GM18517 (cell line): ENCODE results near the gene GOT1.

ENCODE experiments used
- ATAC-seq: cut with Tn5 transposase; IDR thresholded peaks from one replicate; pipeline ENCODE4 v1.9.1; 2021; ENCODE audit warnings: mild to moderate bottlenecking, moderate library complexity; ENCODE audit not compliant: unreplicated experiment

The GOT1 gene

GRCh38 chr10:99396471-99396870 lies 34.0 kb downstream of the GOT1 start:
- no peak for ATAC-seq

- ATAC-seq, result no peak
Measured at GRCh38 chr10:99395750-99396445, 34.5 kb downstream of the GOT1 start.

GRCh38 chr10:99394761-99395386 lies 35.5 kb downstream of the GOT1 start:
- ATAC-seq, result no peak

- no peak for ATAC-seq
Measured at GRCh38 chr10:99394256-99394655, 36.2 kb downstream of the GOT1 start.

GRCh38 chr10:99393683-99394082 lies 36.7 kb downstream of the GOT1 start:
- ATAC-seq, result no peak

- no peak for ATAC-seq
Measured at GRCh38 chr10:99393036-99393435, 37.4 kb downstream of the GOT1 start.

GRCh38 chr10:99391346-99391745 lies 39.1 kb downstream of the GOT1 start:
- no peak for ATAC-seq

- no peak for ATAC-seq
Measured at GRCh38 chr10:99389729-99390480, 40.5 kb downstream of the GOT1 start.

- ATAC-seq, result no peak
Measured at GRCh38 chr10:99387541-99387940, 42.9 kb downstream of the GOT1 start.

GRCh38 chr10:99387071-99387470 lies 43.4 kb downstream of the GOT1 start:
- ATAC-seq, result no peak

GRCh38 chr10:99382176-99382575 lies 48.2 kb downstream of the GOT1 start:
- ATAC-seq, result no peak

GRCh38 chr10:99375426-99375825 lies 55.0 kb downstream of the GOT1 start:
- no peak for ATAC-seq

GRCh38 chr10:99374972-99375371 lies 55.5 kb downstream of the GOT1 start:
- ATAC-seq, result no peak

- ATAC-seq, result no peak
Measured at GRCh38 chr10:99374526-99374925, 55.9 kb downstream of the GOT1 start.

- no peak for ATAC-seq
Measured at GRCh38 chr10:99372546-99373271, 57.7 kb downstream of the GOT1 start.

- peak; percentile 78 for ATAC-seq
Measured at GRCh38 chr10:99370993-99371392, 59.4 kb downstream of the GOT1 start.

- no peak for ATAC-seq
Measured at GRCh38 chr10:99369551-99369950, 60.9 kb downstream of the GOT1 start.

- no peak for ATAC-seq
Measured at GRCh38 chr10:99369126-99369525, 61.3 kb downstream of the GOT1 start.

GRCh38 chr10:99368646-99369045 lies 61.8 kb downstream of the GOT1 start:
- ATAC-seq, result no peak

GRCh38 chr10:99366666-99367065 lies 63.8 kb downstream of the GOT1 start:
- ATAC-seq, result no peak

GRCh38 chr10:99365736-99366135 lies 64.7 kb downstream of the GOT1 start:
- no peak for ATAC-seq
